ENCODE data around the gene KRT79.
"Not testable (repeated sequence)": the region's sequence is repeated elsewhere in the genome, so short reads cannot be mapped to it uniquely, and the experiment has no call there.

KRT79 gene

DNA sequence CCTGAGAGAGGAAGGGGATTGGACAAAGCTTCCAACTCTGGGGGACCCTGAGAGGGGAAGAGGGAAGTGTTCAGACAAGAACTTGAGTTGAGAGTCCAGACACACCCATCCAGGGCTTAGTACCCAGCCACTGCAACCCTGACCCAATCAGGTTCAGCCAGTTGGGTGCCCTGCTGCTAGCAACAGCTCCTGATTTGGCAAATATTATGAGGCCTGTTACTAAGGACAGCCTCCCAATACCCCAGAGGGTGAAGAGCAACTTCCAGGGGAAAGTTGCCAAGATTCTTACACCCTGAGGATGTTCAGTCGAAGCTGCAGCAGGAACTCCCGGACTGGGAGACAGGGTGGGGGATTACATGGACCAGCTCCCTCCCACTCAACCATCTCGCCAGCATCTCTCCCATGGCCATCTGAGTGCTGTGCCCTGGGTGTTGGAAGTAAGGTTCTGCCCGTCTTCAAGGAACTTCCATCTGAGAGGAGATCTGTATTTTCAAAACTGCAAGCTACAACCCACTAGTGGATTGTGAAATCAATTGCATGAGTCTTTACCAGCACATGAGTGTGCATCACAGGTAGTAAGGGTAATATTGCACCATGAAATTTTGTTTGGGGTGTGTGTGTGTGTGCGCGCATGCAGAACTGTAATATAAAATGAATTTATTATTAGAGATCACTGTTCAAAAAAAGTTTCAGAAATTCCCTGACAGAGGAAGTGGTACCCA lies 26.2 kb upstream of the KRT79 start:
- no peak for DNase-seq (ENCODE audit: low spot score)

DNA sequence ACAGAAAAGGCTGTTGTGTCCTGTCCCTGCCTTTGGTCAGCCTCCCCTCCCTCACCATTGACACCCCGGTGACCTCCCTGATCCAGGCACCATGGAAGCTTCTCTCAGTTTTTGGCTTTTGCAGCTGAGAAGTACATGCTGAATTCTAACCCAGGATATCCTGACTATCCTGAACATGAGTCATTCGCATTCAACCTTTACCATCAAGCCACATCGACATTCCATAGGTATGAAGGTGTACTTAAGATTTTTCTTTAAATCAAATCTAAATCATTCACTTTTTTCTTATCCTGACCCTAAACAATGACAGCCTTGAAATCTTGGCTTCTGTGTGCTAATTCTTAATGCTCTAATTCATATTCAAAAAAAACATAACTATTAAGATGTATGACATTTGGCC lies 23.4 kb upstream of the KRT79 start:
- no peak for DNase-seq (ENCODE audit: low spot score)

DNA sequence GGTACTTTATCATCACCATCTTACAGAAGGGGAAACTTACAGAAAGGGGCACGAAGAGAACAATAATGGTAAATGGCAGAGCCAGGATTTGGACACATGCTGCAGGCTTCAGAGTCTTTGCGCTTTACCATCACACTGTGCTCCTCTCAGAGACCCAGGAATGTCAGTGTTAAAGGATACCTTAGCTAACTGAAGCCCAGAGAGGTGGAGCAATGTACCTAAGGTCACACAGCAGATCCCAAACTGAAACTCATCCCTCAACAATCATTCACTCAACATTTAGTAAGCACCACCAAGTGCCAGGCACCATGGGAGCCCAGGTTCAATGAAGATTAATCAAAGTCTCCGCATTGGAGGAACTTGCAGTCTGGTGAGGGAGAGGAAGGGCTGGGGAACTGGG lies 22.7 kb upstream of the KRT79 start:
- DNase-seq (ENCODE audit: low spot score) = no peak

DNA sequence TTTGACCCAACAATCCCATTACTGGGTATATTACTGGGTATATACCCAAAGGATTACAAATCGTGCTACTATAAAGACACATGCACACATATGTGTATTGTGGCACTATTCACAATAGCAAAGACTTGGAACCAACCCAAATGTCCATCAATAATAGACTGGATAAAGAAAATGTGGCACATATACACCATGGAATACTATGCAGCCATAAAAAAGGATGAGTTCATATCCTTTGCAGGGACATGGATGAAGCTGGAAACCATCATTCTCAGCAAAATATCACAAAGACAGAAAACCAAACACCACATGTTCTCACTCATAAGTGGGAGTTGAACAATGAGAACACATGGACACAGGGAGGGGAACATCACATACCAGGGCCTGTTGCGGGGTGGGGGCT lies 22.0 kb upstream of the KRT79 start:
- not testable (repeated sequence) for DNase-seq (ENCODE audit: low spot score)

DNA sequence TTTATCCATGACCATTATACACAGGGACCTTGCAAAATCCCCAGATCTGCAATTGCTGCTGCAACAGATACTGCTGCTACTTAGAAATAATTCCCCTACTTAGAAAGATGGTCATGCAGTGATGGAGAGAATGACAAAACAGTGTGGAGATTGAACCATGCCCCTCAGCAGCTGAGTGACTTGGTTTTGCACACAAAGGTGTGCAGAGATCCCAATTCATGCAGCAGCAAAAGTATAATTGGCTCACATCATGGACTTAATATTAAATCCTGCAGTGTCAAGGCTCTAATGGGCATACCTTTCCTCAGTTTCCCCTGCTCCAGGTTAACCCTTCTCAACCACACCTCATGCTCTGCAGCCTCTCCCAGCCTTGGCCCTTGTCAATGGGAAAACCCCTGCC lies 17.7 kb upstream of the KRT79 start:
- DNase-seq (ENCODE audit: low spot score) = no peak

DNA sequence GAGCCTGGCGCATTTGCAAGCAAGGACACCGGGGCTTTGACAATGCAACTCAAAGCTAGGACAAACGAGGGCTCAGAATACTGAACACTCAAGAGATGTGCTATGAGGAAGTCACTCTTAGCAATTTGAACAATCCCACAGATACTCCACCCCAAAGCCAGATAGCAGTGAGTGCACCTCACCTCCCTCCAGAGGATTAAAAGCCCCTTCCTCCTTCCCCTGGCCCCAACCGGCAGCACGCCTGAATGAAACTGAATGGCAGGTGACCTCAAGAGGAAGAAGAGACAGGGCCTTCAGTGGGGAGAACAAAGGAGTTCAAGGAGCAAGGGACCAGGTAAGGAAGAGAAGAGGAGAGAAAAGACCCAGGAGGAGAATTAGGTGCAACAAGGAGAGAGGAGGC lies 16.6 kb upstream of the KRT79 start:
- no peak for DNase-seq (ENCODE audit: low spot score)

DNA sequence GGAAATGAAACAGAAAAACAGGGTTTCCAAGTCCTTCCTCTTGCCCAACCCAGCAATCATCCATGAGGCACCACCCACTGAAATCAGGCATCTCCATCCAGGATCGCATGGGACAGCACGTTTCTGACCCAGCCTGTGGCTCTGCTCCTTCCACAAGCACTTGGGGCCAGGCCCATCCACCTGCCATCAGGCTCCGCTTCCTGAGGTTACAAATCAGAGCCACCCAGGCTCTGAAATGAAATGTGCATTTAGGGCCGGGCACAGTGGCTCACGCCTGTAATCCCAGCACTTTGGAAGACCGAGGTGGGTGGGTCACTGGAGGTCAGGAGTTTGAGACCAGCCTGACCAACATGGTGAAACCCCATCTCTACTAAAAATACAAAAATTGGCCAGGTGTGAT lies 15.4 kb upstream of the KRT79 start:
- DNase-seq (ENCODE audit: low spot score) = no peak

DNA sequence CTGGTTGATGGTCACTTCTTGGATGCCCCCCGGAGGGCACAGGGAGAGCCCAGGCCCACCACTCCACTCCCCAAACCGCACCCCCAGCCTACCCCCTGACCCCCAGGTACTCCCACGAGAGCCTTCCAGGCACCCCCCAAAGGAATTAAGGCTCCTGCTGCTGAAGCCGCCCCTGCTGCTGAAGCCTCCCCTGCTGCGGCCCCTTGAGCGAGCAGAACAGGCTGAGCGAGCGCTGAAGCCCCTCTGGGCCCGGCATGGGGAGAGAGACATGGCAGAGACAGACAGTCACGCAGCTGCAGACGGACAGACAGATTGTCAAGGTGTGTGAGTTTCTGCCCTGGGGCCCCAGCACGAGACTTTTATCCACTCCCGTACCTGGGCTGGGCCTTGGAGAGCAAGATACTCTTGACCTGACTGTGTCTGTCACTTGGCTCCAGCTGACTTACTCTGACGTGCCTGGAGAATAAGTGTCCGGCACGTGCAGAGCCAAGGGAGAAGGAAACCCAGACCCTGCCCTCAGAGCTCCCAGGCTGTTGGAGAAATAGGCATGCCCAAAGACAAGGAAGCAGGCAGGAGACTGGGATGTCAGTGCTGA lies 14.6 kb upstream of the KRT79 start, which contains the start of gene KRT78:
Gene KRT78 (minus strand): TSS at position 334 of the 595 bp plus-strand sequence. CDS start 64 bp downstream, at position 270.
- DNase-seq (ENCODE audit: low spot score) = no peak

DNA sequence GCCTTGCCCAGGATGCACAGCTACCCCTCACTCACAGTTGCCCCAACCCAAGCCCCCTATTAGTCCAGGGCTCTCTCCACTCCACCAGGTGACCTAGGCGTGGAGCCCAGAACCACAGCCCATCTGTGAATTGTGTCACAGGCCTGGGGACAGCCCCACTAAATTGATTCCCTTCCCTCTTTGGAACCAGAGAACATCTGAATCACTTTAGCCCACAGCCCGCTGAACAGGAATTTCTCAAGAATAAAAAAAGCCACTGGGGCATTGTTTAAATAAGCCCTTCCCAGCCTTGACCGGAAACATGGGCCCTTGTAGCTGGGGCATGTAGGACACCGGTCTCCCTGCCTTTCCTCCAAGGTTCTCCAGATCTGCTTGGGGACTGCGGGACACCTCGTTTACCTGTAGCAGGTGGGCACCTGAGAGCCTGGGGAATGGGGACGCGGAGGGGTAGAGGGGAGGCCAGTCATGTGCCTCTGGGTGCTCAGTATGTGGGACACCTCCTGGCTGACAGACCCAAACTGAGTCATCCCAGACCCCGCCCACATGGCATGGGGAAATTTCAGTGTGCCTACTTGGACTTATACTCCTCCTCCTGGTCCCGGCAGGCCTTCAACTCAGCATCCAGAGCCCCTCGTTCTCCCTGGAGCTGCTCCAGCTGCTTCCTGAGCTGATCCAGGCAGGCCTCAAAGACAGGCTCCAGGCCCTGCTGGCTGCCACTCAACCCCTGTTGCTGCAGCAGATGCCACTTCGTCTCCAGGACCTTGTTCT lies 13.4 kb upstream of the KRT79 start:
- no peak for DNase-seq (ENCODE audit: low spot score)

DNA sequence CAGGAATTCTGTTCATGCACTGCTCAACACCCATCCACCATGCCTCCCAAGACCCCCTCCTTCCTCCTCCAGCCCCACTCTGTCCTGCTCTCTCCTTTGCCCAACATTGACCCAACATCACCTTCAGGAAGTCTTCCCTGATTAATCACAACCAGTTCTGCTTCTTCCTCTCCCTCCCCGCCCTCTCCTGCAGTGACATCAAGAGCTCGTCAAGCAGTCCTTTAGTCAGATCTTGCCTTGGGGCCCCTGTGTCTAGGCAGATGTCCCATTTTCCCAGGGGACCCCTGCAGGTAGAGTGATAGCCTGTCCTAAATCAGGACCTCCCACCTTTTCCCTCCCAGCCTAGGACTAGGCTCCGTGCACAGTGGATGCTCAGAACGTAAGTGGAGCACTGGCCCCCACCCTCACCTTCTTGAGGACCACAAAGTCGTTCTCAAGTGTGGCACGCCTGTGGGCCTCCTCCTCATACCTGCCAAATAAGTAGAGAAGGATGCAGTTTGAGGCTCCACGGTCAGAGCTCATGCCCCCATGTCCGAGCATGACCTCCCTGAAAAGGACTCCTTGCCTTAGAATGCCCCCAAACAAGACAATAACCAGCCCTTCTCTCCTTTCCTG lies 12.4 kb upstream of the KRT79 start:
- no peak for DNase-seq (ENCODE audit: low spot score)

DNA sequence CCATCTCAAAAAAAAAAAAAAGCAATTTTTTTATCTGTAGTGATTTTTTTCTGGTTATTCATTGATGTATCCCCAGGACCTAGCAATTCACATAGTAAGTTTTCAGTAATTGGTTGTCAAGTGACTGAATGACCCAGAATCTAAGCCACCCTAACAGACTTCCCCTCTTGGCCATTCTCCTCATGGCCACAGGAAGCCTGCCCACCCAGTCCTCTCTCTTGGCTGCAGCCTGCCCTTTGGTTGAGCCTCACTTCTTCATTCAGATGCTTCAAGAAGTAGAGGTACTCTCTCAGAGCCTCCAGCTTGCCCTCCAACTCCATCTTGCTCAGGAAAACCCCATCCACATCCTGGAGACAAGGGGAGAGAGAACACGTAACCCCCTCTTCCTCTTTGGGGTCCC lies 11.8 kb upstream of the KRT79 start:
- DNase-seq (ENCODE audit: low spot score) = no peak

DNA sequence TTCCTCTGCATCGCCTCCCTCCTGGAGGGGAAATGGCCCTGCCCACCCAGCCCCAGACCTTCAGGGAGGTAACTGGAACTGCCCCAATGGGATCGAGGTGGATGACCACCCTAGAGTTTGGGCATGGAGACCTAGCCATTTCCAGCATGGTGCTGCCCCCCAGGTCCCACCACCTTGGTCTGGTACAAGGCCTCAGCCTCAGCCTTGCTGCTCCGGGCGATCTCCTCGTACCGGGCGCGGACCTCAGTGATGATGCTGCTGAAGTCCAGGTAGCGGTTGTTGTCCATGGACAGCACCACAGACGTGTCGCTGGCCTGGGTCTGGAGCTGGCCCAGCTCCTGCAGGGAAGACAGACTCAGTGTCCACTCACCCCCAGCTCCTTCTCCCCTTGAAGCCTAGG lies 10.3 kb upstream of the KRT79 start:
- no peak for DNase-seq (ENCODE audit: low spot score)

DNA sequence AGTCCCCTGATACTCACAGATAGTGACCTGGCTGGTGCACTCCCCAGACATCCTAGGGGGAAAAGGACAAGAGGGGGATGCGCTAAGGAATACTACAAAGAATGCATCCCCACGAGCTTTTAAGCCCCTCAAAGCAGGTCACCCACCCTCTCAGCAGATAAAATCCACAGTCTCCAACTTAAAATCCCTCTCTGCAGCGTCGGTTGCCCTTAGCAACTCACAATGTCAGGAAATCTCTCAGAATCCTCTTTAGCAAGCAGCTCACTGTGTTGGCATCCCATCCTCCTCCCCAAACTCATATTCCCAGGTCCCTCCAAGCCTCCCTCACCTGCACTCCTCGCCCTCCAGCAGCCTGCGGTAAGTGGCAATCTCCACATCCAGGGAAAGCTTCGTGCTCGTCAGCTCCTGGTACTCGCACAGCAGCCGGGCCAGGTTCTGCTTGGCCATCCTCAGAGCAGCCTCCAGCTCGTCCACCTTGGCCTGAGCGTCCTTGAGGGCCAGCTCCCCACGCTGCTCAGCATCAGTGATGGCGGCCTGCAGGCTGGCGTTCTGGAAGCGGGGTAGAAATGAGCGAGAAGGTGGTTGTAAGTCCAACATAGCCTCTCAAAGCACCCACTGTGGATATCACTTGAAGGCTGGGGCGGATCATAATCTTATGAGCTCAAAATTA lies 5.5 kb upstream of the KRT79 start:
- no peak for DNase-seq (ENCODE audit: low spot score)

DNA sequence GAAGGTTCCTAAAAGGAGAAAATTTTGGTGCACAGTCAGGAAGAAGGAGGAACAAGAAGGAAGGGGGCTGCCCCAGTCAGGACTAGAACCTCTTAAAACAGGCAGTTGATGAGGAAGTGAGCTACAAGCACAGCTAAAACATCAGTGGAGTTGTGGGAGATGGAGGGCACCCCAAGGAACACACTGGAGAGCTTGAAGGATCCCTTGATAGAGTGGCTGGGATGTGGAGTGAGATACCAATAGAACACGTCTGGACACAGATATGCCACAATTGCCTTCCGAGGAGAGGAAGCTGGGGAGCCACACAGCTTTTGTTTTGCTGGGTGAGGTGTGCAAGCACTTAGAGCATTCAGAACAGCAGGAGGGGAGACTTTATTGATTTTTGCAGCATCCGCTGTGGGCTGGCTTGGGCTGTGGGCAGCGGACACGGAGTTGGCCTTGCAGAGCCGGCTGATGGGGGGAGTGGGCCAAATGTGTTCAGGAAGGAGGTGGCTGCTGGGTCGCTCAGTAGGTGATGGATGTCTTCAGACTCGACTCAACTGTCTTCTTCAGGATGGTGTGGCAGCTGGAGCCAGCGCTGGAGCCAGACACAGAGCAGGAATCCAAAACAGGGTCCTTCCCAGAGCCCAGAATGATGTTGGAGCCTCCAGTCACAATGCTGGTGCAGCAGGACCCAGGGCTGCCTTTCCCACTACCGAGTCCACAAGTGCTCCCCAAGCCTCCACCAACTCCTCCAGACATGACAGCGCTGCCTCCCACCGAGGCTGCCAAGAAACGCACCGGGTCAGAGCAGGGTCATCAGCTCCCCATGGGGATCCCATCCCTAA lies 4.7 kb upstream of the KRT79 start:
- DNase-seq (ENCODE audit: low spot score) = no peak

DNA sequence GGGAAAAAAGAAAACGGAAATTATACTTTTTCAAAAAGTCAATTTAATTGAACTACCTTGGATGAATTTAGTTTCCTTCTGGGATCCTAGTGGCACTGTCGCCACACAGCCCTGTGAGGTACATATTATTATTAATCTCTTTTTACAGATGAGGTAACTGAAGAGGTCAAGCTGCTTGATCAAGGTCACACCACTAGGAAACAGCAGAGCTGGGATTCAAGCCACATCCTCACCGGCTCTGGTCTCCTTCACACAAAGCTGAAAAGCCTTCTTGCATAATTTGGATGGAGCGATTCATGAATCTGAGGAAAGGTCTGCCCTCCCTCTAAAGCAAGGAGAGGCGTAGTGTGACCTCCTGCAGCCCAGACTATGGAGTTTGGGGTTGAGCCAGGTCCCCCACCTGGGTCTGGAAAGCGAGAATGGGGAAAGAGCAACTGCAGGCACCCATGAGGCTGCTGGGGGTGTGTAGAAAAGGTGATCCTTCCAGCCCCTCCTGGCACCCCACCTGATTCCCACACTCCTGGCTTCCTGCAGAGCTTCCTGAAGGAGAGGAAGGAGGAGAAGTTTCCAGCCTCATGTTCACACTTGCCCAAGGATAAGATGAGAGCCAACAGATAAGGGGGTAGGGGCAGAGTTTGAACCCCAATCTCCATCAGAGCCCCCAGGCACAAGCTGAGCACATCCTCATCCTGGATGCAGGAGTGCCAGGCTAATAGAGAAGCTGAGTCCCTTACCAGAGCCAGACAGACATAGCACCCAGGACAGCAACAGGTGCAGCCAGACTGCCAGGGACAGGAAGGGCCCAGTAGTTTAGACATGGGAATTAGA lies 3.9 kb upstream of the KRT79 start:
- no peak for DNase-seq (ENCODE audit: low spot score)

DNA sequence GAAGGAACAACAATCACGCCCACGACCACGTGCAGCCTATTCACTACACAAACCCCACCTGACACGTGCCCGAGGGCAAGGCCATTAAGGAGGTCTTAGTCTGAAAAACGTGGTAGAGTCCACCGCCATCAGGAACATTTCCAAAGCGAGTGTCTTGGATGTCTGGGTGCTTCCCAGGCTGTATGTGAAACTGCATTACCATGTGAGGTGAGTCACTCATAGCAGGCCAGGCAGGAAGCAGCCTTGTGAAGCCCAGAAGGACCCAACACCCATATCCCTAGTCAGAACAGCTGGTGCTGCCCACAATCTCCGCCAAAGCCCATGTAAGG lies 3.3 kb upstream of the KRT79 start:
- DNase-seq (ENCODE audit: low spot score) = no peak

DNA sequence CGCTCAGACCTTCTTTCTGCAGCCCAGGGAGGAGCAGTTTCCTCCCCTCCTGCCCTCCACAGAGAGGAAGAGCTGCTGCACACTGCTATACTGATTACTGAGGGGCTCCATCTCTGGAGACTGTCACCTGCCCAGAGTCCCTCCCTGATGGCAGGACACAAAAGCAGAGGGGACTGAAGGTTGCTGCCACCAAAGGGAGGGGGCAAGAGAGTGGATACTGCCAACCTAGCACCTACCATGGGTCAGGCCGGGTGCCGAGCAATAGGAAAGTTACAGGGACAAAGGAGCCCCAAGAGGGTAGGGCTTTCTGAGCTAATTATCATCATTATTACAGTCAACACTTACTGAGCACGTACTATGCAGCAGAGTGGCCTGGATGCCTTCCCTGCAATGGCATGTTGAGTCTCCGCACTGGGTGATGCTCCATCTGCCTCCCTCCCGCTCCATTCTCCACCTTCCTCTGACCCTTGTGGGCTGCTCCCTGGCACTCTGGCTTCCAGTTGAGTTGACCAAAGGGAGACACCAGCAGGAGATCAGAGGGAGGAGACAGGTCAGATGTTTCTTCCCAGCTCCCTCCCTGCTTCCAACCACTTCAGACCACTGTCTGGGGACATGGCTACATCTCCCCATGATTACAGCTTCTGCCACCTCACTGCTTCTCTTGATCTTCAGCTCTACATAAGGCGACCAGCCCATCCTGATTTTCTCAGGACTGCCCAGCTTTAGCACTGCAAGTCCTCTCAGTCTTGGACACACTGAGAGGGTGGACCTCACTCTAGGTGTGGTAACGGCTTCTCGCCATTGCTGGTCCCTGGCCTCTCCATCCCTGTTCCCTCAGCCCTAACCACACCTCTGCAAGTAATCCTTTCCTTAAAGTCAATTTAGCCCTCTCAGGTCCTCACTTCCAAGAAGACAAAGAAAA lies 2.6 kb upstream of the KRT79 start:
- no peak for DNase-seq (ENCODE audit: low spot score)

DNA sequence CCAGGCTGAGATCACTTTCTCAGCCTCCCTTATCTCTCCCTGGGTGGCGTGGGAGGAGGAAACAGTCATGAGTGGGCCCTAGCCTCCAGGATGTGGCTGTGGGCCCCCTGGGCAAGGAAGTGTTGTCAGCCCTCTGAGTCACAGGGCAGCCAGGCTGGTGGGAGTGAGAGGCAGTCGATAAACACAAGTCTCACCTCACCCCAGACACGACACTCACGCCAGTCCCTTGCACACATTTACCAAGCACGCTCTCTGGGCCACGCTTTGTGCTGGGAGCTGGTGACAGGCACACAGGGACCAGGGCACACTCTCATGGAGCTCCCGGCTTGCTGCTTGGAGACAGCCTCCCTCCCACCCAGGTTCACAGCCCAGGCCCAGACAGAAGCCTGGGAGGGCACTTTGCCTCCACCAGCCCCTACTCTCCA lies 1.9 kb upstream of the KRT79 start:
- peak; percentile 25 for DNase-seq (ENCODE audit: low spot score)

DNA sequence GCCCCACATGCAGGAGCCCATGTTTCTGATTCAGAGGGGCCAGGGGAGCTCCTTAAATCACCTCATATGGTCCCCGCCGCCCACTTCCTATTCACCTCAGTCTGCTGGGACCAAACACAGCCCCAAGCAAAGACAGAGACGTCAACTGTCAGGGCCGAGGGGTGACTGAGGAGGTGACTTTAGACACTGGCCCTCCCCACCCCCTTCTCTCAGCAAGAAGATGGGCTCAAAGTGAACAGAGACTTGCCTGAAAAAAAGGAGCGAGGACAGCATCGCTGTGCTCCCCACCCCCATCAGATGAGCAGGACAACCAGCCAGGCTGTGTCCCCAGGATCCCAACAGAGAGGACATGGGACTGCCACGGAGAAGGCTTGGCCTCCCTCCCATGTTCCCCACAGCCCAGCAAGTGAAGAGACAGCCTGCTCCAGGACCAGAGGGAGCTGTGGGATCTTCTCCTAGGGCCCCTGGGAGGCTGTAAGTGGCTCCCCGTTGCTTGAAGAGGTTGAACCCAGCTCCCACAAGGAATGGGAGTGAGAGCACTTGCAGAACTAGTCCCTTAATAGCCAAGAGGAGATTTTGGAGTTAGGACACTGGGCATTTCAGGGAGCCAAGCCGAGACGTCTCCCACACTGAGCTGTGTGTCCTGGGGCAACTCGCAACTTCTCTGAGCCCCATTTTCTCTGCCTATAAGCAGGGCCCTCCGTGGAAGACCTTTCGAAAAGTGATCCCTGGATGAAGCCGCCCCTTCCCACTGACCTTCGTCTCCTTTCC lies 1.3 kb upstream of the KRT79 start:
- DNase-seq (ENCODE audit: low spot score) = no peak
